GM12801 (cell line): ENCODE data around the gene NIPBL.

Source experiments
- TF ChIP-seq, protein P1 (sequence below): IDR thresholded peaks from one replicate; pipeline ENCODE4 v1.5.1; 2011; ENCODE audit warnings: control low read depth; ENCODE audit not compliant: insufficient read length; ENCODE audit errors: extremely low read depth

NIPBL gene

DNA sequence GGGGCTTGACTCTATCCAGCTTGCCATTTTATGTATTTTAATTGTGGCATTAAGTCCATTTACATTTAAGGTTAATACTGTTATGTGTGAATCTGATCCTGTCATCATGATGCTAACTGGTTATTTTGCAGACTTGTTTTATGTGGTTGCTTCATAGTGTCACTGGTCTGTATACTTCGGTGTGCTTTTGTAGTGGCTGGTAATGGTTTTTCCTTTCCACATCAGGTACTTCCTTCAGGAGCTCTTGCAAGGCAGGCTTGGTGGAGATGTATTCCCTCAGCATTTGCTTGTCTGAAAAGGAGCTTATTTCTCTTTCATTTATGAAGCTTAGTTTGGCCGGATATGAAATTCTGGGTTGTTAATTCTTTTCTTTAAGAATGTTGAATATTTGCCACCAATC is 226.7 kb downstream of the NIPBL start:
- TF ChIP-seq, protein P1, sequence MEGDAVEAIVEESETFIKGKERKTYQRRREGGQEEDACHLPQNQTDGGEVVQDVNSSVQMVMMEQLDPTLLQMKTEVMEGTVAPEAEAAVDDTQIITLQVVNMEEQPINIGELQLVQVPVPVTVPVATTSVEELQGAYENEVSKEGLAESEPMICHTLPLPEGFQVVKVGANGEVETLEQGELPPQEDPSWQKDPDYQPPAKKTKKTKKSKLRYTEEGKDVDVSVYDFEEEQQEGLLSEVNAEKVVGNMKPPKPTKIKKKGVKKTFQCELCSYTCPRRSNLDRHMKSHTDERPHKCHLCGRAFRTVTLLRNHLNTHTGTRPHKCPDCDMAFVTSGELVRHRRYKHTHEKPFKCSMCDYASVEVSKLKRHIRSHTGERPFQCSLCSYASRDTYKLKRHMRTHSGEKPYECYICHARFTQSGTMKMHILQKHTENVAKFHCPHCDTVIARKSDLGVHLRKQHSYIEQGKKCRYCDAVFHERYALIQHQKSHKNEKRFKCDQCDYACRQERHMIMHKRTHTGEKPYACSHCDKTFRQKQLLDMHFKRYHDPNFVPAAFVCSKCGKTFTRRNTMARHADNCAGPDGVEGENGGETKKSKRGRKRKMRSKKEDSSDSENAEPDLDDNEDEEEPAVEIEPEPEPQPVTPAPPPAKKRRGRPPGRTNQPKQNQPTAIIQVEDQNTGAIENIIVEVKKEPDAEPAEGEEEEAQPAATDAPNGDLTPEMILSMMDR, result no peak

DNA sequence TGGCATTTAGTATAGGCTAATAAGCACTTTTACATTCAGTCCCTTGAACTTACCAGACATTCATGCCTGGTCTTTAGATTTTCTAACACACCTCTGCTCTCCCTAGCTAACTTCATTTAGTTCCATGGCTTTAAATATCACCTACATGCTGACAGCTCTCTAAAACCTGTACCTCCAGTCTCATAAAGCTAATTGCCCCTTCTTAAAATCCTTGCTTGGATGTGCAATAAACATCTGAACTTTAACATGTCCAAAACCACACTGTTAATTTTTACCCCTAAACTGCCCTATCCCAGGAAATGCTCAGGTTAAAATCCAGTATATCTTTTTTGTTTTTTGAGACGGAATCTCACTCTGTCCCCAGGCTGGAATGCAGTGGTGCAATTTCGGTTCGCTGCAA is 232.8 kb downstream of the NIPBL start:
- TF ChIP-seq, protein P1, result no peak

DNA sequence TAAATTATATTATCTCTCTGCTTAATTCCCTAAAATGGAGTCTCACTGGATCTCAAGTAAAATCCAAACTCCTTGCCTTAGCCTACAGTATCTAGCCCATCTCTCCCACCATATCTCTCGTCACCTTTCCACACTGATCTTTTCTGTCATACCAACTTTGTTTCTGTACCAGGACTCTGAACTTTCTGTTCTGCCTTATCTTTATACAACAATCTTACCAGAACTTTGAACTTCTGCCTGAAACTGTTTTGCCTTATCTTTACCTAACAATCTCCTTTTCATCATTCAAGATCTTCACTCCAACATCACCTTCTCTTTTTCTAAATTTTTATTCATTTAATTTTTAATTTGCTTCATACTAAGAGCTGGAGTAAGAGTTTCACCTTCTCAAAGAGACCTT is 233.6 kb downstream of the NIPBL start:
- TF ChIP-seq, protein P1, result no peak

DNA sequence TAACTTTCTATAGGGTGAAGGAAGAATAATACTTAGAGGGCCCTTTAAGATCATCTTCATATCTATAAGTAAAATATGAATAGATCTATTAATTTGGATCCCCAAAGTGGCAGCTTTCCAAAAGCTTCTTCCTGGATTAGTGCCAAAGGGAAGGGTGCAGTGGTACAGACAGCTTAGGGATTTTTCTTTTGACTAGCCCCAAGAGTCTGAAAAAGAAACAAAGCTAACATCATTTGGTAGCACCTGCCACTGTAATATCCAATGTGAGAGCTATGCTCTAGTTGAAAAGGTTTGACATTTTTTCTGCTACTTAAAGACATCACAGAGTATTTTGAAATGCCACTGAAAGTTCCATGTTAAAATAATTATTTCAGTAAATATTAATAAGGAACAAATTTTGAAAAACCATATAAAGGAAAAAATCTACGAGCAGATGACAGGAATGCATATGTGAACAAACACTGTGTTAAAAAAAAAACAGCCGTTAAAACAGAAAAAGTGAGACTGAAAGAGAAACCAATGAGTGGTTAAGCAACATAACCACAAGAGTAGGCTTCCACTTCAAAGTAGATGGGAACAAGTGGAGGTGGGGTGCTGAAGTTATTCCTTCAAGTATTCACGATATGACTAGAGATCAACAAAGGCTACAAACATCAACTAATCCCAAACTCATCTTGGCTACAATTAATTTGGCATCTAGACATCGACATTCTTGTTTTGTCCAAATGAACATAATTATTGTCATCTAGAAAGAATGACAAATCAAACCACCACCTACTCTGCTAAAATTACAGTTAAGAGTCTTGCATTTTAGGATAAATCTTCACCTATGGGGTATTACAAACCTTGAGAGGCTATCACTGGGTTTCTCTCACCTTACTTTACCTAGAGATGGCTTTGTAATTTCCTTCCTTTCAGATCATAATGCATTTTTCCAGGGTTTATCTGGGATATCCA is 235.1 kb downstream of the NIPBL start:
- TF ChIP-seq, protein P1, result no peak

DNA sequence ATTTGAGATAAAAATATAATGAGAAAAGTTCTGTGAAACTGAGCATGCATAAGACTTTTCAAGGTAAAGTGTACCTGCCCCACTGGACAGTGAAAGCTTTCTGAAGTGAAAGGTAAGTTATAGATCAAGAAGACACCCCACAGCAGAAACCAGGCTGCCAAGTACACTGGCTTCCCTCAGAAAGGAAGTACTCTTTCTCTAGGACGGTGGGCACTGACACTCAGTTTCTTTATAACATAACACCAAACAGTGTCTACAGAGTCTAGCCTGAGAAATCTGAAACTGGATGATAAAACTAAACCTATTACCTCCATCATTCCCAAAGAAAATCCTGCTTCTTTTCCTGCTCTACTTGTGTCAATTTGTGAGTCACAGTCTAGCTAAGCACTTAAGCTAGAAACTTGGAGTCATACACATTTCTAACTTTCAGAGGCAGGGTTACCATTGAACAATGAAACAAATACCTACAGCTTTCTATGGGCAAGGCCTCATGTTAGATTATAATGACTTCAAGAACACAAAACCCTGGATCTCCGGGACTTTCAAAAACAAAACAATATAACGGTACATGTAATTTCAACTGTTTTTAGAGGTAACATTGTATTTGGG is 235.9 kb downstream of the NIPBL start:
- TF ChIP-seq, protein P1, result no peak
